HG03558 (cell line): ENCODE results near the gene SLC45A2.
"Not testable (repeated sequence)": the region's sequence is repeated elsewhere in the genome, so short reads cannot be mapped to it uniquely, and the experiment has no call there.

Experiments used
- ATAC-seq: cut with Tn5 transposase; IDR thresholded peaks from one replicate; pipeline ENCODE4 v1.9.1; 2021; ENCODE audit warnings: moderate number of reproducible peaks; ENCODE audit not compliant: unreplicated experiment; ENCODE audit errors: extremely low read depth

Gene SLC45A2

GRCh38 chr5:33984671-33985124 is at the start of gene SLC45A2:
Gene SLC45A2, minus strand, starts transcription at chr5:33984693. Its CDS starts 110 bp downstream, at chr5:33984583.
- no peak for ATAC-seq

GRCh38 chr5:34031966-34032365 is 47.5 kb upstream of the SLC45A2 start:
- no peak for ATAC-seq

GRCh38 chr5:34031117-34031516 is 46.6 kb upstream of the SLC45A2 start:
- ATAC-seq = no peak

GRCh38 chr5:34030585-34030984 is 46.1 kb upstream of the SLC45A2 start:
- ATAC-seq = not testable (repeated sequence)

- no peak for ATAC-seq
Measured at GRCh38 chr5:34030048-34030447, 45.6 kb upstream of the SLC45A2 start.

GRCh38 chr5:34028349-34028748 is 43.9 kb upstream of the SLC45A2 start:
- ATAC-seq = no peak

- ATAC-seq = no peak
Measured at GRCh38 chr5:34026089-34026761, 41.7 kb upstream of the SLC45A2 start.

GRCh38 chr5:34022121-34022705 is 37.7 kb upstream of the SLC45A2 start:
- ATAC-seq = no peak

GRCh38 chr5:34021334-34021733 is 36.8 kb upstream of the SLC45A2 start:
- no peak for ATAC-seq

- no peak for ATAC-seq
Measured at GRCh38 chr5:34020726-34021125, 36.2 kb upstream of the SLC45A2 start.

GRCh38 chr5:34017254-34017653 is 32.8 kb upstream of the SLC45A2 start:
- ATAC-seq = no peak

GRCh38 chr5:34016750-34017149 is 32.3 kb upstream of the SLC45A2 start:
- ATAC-seq = no peak

GRCh38 chr5:34016222-34016621 is 31.7 kb upstream of the SLC45A2 start:
- no peak for ATAC-seq

- ATAC-seq = no peak
Measured at GRCh38 chr5:34015120-34015822, 30.8 kb upstream of the SLC45A2 start.

- ATAC-seq = no peak
Measured at GRCh38 chr5:34014626-34015025, 30.1 kb upstream of the SLC45A2 start.

GRCh38 chr5:34013547-34013946 is 29.1 kb upstream of the SLC45A2 start:
- no peak for ATAC-seq

- no peak for ATAC-seq
Measured at GRCh38 chr5:34012791-34013190, 28.3 kb upstream of the SLC45A2 start.

- ATAC-seq = no peak
Measured at GRCh38 chr5:34011536-34011935, 27.0 kb upstream of the SLC45A2 start.

GRCh38 chr5:34010146-34010545 is 25.7 kb upstream of the SLC45A2 start:
- not testable (repeated sequence) for ATAC-seq

- no peak for ATAC-seq
Measured at GRCh38 chr5:34009610-34010009, 25.1 kb upstream of the SLC45A2 start.

GRCh38 chr5:34008802-34009201 is 24.3 kb upstream of the SLC45A2 start:
- ATAC-seq = no peak
